ENCODE results near the gene RNF225. TPM values are rescaled to one million over a fixed set of nuclear protein-coding genes. Genes with fewer than 3 reads are reported as not detected.
A peak's percentile ranks its signal among the peaks of the same experiment; 100 is the strongest.
"Not testable (repeated sequence)": the region's sequence is repeated elsewhere in the genome, so short reads cannot be mapped to it uniquely, and the experiment has no call there.

Gene RNF225
- polyA plus RNA-seq, 12 donors: 0.57 TPM; not detected in 11

DNA sequence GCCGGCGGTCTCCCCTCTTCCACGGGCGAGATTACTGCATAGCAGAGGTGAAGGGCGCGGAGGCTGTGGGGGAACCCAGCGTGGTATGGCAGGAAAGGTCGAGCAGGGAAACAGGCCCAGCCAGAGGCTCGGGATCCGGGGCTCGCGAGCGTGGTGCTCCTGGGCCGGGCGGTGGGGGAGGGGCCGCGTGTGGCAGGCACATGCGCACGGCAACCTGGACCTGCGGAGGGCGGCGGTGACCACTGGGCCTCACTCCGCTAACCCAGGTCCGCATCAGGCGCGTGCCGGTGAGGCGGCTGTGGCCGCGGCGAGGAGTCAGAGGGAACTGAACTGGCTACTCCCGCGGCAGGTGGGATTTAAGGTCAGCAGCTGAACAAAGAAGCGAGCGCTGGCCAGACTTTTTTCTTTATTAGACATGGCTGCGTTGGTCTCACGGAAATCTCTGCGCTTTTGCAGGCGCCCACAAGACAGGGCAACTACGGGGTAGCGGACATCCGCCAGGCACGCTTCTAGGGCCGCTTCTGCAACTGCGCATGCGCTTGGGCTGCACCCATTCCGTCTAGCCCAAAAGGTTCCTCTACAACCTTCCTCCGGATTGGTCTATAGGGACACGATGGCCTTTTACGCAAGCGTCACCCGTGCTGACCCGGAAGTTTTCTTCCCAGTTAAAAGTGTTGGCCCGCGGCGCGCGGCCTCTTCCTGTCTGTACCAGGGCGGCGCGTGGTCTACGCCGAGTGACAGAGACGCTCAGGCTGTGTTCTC, 8.7 kb upstream of the RNF225 start, which contains the start of gene RPS5:
Gene RPS5, plus strand, starts transcription at position 694 of the 762 bp plus-strand sequence. CDS start 869 bp downstream, outside the sequence.
- peak; percentile 99 for DNase-seq

GRCh38 chr19:58387338-58388174, 7.9 kb upstream of the RNF225 start:
- DNase-seq: no peak

GRCh38 chr19:58388175-58388526, 7.3 kb upstream of the RNF225 start:
- no peak for DNase-seq

- DNase-seq: no peak
Measured at GRCh38 chr19:58392945-58393724, 2.3 kb upstream of the RNF225 start.

DNA sequence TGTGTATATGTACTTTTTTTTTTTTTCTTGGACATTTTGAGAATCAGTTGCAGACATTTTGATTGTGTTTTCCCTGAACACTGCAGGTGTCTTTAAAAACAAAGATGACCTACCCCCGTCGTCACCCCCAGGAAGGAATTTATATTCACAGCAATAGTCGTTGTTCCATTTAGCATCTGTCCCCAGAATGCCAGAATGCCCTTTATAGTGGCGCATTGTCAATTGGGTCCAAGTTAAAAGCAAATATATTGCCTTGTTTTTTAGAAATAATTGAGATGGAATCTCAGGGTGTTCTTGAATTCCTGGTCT, 1.8 kb upstream of the RNF225 start:
- no peak for DNase-seq

DNA sequence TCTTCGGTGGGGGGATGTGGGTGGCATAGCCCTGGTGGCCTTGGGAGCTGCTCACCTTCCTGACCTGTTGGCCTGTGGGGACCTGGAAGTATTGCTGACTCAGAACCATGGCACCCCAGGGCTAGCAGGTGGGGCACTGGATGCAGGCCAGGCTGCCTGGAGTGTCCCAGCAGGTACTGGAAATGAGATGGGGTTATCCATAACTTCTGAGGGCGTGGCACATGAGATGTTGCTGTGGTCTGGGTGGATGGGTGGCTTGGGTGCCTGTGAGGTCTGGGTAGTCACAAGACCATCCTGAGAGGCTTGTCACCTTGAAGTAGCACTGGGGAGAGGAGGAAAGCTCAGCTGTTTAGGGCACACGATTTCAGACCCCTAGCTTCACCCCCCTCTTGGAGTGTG, 636 bp upstream of the RNF225 start:
- DNase-seq: no peak

DNA sequence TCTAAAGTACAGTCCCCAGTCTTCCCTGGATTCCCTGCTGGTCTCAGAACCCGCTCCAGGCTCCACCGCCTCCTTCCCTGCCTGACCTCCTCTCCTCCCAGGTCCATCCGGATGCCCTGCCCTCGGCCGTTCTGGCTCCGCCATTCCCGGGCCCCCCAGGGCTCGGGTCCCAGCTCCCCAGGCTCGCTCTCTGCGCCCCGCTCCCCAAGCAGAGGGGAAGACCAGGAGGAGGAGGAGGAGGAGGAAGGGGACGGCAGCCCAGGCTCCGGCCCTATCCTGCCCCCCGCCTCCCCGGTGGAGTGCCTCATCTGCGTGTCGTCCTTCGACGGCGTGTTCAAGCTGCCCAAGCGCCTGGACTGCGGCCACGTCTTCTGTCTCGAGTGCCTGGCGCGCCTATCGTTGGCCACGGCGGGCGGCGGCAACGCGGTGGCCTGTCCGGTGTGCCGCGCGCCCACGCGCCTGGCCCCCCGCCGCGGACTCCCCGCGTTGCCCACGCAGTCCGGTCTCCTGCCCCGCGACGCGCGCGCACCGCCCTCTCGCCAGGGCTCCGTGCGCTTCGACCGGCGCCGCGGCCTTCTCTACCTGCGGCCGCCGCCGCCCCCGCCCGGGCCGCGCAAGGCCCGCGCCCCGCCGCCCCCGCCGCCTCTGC, 647 bp downstream of the RNF225 start:
- no peak for DNase-seq

DNA sequence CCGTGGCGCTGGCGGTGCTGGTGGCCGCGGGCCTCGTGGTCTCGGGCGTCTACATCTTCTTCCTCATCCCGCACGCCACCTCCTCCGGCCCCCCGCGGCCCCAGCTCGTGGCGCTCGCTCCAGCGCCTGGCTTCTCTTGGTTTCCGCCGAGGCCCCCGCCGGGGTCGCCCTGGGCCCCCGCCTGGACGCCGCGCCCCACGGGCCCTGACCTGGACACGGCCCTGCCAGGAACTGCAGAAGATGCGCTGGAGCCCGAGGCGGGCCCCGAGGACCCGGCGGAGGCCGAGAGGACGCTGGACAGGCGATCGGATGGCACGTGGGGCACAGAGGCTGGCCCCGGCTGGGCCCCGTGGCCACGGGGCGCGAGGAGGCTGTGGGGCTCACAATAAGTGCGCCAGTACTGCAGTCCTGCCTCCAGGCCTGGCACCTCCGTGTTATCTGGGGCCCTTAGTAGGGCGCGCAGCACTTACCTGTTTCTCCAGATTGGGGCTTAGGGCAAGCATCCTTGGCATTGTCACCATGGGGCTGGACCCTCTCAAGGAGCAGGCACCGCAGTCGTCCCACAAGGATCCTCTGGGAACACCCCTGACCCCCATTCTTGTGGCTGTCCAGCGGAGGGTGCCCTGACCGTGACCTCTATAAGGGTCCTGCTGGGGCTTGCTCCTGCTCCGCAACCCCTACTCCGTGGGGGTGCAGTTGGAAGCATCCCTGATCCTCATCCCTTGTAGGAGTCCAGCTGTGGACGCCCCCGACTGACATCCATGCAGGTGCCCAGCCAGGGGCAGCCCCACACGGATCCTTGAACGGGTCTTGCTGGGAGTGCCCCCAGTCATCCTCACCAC, 1.5 kb downstream of the RNF225 start:
- DNase-seq: no peak

DNA sequence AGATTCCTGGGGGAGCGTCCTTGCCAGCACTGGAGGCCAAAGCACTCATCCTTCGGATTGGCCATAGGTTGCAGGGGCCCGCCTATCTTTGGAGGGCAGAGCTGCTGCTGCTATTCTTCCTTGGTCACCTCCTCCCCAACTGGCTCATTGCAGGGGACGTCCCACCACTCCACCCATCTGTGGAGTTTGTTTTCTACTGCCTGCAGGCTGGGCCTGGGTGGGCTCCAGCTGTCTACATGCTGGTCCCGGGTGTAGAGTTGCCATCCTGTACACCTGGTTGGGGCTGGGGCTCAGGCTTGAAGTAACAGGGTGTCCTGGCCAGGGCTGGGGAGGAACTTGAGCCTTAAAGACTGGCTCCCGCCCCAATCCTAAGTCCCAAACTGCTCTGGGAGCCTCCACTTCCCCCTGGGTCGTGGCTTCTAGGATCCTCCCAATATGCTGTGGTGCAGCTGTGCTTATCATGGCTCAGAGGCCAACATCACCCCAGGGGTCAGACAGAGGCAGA, 2.1 kb downstream of the RNF225 start:
- no peak for DNase-seq

- no peak for DNase-seq
Measured at GRCh38 chr19:58398087-58398486, 2.6 kb downstream of the RNF225 start.

DNA sequence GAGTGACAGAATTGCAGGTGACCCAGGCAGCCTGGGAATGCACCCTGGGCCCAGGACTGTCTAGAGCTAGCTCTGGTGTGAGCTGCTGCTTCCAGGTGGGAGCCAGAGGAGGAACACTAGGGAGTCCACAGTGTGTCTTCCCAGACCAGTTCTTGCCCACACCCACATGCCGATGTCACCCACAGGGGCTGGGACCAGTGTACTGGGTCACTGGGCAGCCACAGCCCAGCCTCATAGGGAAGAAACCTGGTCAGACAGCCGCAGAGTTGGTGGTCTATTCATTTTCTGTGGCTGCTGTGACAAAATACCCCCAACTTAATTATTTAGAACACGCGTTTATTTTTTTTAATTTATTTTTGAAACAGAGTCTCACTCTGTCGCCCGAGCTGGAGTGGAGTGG, 3.1 kb downstream of the RNF225 start:
- DNase-seq: no peak

DNA sequence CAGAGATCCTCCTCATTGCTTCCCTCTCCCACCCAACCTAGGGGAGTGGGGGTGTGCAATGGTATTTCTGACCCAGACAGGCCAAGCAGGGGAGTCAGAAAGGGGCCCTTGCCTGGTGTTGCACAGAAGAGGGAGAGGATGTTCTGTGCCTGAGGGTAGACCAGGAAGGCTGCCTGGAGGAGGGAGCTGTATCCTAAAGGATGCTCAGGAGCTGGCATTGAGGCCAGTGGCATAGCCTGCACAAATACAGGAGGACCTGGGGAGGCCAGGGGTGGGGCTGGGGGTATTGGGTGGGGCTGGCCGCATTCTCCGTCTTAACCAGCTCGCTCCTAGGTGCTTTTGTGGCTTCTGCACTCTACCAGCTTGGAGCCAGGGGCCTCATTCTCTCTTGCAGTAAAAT, 4.4 kb downstream of the RNF225 start:
- DNase-seq: no peak

DNA sequence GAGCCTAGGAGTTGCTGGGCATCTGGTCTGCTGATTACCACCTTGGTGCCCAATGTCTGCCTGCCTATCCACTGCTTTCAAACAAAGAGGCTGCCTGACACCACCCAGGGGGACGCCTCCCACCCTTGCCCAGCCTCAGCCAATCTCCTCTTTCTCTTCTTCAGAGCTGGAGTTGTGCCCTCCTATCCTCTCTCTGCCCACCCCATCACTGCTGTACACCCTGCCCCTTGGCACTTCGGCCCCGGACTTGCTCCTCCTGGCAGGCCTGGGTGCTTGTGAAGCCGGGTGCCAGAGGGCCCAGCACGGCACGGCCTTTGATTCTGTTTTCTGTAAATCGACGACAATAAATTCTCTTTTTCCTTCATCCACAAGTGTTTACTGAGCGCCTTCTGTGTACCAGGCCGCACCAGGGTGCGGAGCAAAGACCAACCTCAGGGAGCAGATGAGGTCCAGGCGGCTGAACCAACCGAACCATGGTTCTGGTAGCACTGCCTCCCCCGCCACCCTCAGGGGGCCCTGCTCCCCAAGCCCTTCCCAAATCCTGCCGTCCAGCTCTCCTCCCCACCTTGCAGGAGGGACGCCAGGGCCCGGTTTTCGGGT, 5.0 kb downstream of the RNF225 start:
- no peak for DNase-seq

DNA sequence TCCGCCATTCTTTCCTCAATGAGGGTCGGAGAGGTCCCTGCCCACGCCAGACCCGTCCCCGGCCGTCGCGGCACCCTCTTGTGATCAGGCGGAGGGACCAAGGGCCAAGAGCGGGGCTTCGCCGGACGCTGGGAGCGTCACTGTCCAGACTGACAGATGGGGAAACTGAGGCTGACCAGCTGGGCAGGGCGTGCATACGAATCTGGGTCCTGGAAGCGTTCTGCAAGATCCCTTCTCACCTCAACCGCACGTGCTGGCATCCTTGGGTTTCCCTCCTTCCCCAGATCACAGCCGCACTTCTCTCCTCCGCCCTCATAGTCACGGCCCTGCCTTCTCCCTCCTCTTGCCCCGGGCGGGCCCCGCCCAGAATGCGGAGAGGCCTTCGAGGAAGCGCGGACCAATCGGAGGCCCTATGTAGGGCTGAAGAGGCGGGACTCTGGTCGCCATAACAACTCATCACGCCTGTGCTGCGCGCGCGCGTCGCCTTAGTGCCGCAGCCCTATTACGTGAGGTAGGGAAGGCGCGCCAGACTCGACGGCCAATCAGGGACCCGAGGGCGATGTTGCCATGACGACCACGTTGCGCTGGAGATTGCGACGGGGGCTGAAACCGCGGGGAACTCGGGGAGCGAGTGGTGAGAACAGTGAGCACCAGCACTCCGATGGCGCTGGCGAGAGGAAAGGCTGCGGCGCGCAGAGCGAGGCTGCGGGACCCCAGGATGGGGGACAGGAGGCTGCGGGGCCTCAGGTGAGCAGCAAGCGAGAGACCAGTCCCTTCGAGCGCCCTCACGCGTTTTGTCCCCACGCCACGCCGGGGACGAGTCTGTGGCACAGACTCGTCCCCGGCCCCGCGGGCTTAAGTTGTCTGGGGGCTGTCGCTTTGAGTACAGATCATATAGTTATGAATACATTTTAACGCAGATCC, 5.7 kb downstream of the RNF225 start:
- DNase-seq: peak; percentile 99

DNA sequence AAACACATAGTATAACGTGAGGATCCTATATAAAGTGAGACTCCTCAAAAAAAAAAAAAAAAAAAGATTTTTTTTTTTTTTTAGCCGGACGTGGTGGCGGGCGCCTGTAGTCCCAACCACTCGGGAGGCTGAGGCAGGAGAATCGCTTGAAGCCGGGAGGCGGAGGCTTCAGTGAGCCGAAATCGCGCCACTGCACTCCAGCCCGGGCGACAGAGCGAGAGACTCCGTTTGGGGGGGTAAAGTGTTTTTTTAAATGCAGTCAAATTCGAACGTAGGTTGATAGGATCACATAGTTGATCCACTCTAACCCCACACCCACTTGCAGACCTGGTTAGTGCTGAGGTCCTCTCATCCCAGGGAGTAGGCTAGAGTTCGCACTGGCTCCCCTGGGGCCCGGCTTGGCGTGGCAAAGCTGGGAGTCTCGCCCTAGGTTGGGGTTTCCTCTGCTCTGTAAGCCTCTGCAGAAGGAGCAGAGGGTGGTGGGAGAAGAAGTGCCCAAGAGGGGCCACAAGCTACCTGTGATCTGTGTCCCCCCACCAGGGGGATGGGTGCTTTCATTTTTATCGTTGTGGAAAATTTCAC, 6.5 kb downstream of the RNF225 start:
- no peak for DNase-seq

- not testable (repeated sequence) for DNase-seq
Measured at GRCh38 chr19:58403920-58404478, 8.5 kb downstream of the RNF225 start.

DNA sequence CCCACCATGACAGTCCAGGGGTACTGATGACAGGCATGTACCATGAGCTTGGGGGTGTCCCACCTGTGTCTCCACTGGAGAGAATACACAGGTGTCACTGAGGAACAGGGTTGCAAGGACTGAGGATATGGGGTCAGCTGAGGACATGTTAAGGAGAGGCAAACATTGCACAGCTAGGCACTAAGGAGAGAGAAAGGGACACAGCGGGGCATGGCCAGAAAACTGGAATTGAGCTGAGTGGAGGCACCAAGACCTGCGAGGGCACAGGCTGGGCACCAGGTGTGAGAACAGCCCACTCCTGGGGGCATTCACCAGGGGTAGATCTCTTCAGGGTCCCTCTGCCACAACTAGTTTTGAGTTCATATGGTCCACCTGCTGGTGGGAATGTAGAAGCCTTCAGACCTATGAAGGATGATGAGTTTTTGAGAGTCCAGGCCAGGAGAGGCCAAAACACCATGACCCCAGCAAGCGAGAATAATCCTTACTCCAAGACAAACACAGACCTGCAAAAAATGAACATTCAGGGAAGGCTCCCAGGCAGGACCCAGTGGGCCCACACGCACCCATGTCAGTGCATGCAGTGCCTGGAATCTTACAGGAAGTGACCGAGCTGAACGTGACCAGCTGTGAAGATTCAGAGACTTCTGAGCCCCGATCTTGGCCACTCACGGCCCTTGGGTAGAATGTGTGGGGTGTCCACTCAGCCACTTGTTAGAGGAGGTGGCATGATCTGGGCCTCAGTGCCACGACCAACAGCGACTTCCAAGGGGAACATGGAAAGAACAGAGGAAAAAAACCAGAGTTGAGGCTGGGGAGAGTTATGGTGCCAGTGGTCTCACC, 11.6 kb downstream of the RNF225 start:
- DNase-seq: no peak
